A549 (cell line): Measurements from ENCODE around the gene ABI3BP. TPM values are rescaled to one million over a fixed set of nuclear protein-coding genes. Genes with fewer than 3 reads are reported as not detected.

ENCODE experiments used
- ATAC-seq, 2 experiments: fragments of 200-7000 bp in 1 of 2; fragments of >200 bp in 1 of 2; cut with Nextera tagmentation in 1 of 2; cut with Tn5 transposase in 1 of 2; 3 replicates each; pipeline versions ENCODE4 v1.8.0 to v1.9.1; 2018 to 2020; ENCODE audit warnings: mild to moderate bottlenecking in 1 of 2, moderate library complexity in 1 of 2
- CTCF ChIA-PET: fragments of 300-600 bp; sonication (Branson Sonifier 250); formaldehyde crosslinking; extraction: SDS; loops from one replicate; lab custom pipeline; 2021; ENCODE audit warnings: antibody characterized with exemption, inconsistent platforms; lab: Yijun Ruan, JAX
- POLR2A ChIA-PET: fragments of 350-600 bp; formaldehyde crosslinking; extraction: SDS; loops from one replicate; lab custom pipeline; 2021; ENCODE audit warnings: antibody characterized with exemption, inconsistent platforms; lab: Yijun Ruan, JAX
- DNase-seq, 2 experiments: peaks; one replicate each; pipeline versions ENCODE4 v3.0.0 to v3.0.0-alpha.2; 2011 to 2016; ENCODE audit warnings: low read depth in 1 of 2, low spot score in 1 of 2
- FAIRE-seq: peaks from 2 replicates; lab custom pipeline; 2011; peaks lifted over from hg19 to GRCh38; lab: Jason Lieb, UNC
- H3K27ac ChIP-seq, 2 experiments: fragments of >200 bp; sonication (Bioruptor Twin); formaldehyde crosslinking; 3 replicates each; pipeline ENCODE4 v1.5.1; 2016 to 2017
- H3K4me1 ChIP-seq: fragments of >200 bp; sonication (Bioruptor Twin); formaldehyde crosslinking; 3 replicates; pipeline ENCODE4 v1.6.1; 2016
- H3K4me2 ChIP-seq: fragments of >200 bp; sonication (Bioruptor Twin); formaldehyde crosslinking; 3 replicates; pipeline ENCODE4 v1.6.1; 2016
- H3K4me3 ChIP-seq: fragments of >200 bp; sonication (Bioruptor Twin); formaldehyde crosslinking; 3 replicates; pipeline ENCODE4 v1.5.1; 2016
- H3K9me3 ChIP-seq: fragments of >200 bp; sonication (Bioruptor Twin); formaldehyde crosslinking; 3 replicates; pipeline ENCODE4 v1.6.1; 2016
- CHD2 ChIP-seq: fragments of 150-350 bp; IDR thresholded peaks from 2 replicates; pipeline ENCODE4 v1.6.1; 2014; ENCODE audit warnings: low read length; ENCODE audit not compliant: partially characterized antibody
- E2F6 ChIP-seq: IDR thresholded peaks from 2 replicates; pipeline ENCODE4 v1.6.1; 2012; ENCODE audit warnings: low read depth, borderline replicate concordance
- EHF ChIP-seq: fragments of 250-450 bp; sonication (Bioruptor Pico); IDR thresholded peaks from 2 replicates; pipeline ENCODE4 v1.5.0; 2020; ENCODE audit warnings: mild to moderate bottlenecking
- EHMT2 ChIP-seq: fragments of 200-600 bp; sonication (generic); IDR thresholded peaks from 2 replicates; pipeline ENCODE4 v1.6.1; 2016; ENCODE audit warnings: antibody characterized with exemption, low read depth, mild to moderate bottlenecking, moderate library complexity
- EP300 ChIP-seq, 2 experiments: fragments of >200 bp; sonication (Bioruptor Twin); formaldehyde crosslinking; IDR thresholded peaks; 2 replicates in 1 of 2; 3 replicates in 1 of 2; pipeline ENCODE4 v1.6.1; 2016 to 2017
- FOXS1 ChIP-seq: fragments of 250-450 bp; sonication (Bioruptor Pico); IDR thresholded peaks from 2 replicates; pipeline ENCODE4 v1.5.0; 2020; ENCODE audit warnings: mild to moderate bottlenecking, moderate library complexity
- GATA3 ChIP-seq: IDR thresholded peaks from 2 replicates; pipeline ENCODE4 v1.6.1; 2012; ENCODE audit warnings: borderline replicate concordance
- HES2 ChIP-seq: fragments of >200 bp; sonication (Bioruptor Twin); formaldehyde crosslinking; IDR thresholded peaks from 2 replicates; pipeline ENCODE4 v1.6.1; 2016
- HEYL ChIP-seq: fragments of 250-450 bp; sonication (Bioruptor Pico); IDR thresholded peaks from 2 replicates; pipeline ENCODE4 v1.8.0; 2021; ENCODE audit warnings: mild to moderate bottlenecking, moderate library complexity
- HMGXB4 ChIP-seq: fragments of 250-450 bp; sonication (Bioruptor Pico); IDR thresholded peaks from 2 replicates; pipeline ENCODE4 v1.5.0; 2021; ENCODE audit warnings: mild to moderate bottlenecking, moderate library complexity, borderline replicate concordance
- HOXB5 ChIP-seq: fragments of 250-450 bp; sonication (Bioruptor Pico); IDR thresholded peaks from 2 replicates; pipeline ENCODE4 v1.5.0; 2020; ENCODE audit warnings: mild to moderate bottlenecking, moderate library complexity
- JUNB ChIP-seq: fragments of >200 bp; sonication (Bioruptor Twin); formaldehyde crosslinking; IDR thresholded peaks from 2 replicates; pipeline ENCODE4 v1.6.1; 2016
- KDM1A ChIP-seq: fragments of 200-600 bp; sonication (generic); IDR thresholded peaks from 2 replicates; pipeline ENCODE4 v1.6.1; 2016; ENCODE audit warnings: low read depth, mild to moderate bottlenecking
- KDM5A ChIP-seq: fragments of 200-600 bp; sonication (generic); IDR thresholded peaks from 2 replicates; pipeline ENCODE4 v1.6.1; 2016; ENCODE audit warnings: antibody characterized with exemption, mild to moderate bottlenecking
- MAFK ChIP-seq: fragments of 450-650 bp; IDR thresholded peaks from 2 replicates; pipeline ENCODE4 v1.6.1; 2014; ENCODE audit not compliant: partially characterized antibody
- MAX ChIP-seq: IDR thresholded peaks from 2 replicates; pipeline ENCODE4 v1.6.1; 2012
- NFE2L2 ChIP-seq: fragments of 150-350 bp; conservative IDR thresholded peaks from 2 replicates; pipeline ENCODE4 v1.6.1; 2014; ENCODE audit warnings: low read length
- NR3C1 ChIP-seq: fragments of >200 bp; sonication (Bioruptor Twin); formaldehyde crosslinking; IDR thresholded peaks from 3 replicates; pipeline ENCODE4 v1.6.1; 2017
- PBX3 ChIP-seq: IDR thresholded peaks from 2 replicates; pipeline ENCODE4 v1.6.1; 2012
- POLR2A ChIP-seq: IDR thresholded peaks from 2 replicates; pipeline ENCODE4 v1.6.1; 2012; ENCODE audit warnings: mild to moderate bottlenecking, low read length
- POLR2AphosphoS2 ChIP-seq: conservative IDR thresholded peaks from 2 replicates; pipeline ENCODE4 v1.6.1; 2012; ENCODE audit warnings: low read length, improper control_type of control experiment, inconsistent platforms
- RAD21 ChIP-seq, 2 experiments: fragments of >200 bp in 1 of 2; sonication (Bioruptor Twin) in 1 of 2; formaldehyde crosslinking in 1 of 2; IDR thresholded peaks in 1 of 2; conservative IDR thresholded peaks in 1 of 2; 2 replicates in 1 of 2; 3 replicates in 1 of 2; pipeline ENCODE4 v1.6.1; 2012 to 2018; ENCODE audit warnings: inconsistent platforms in 1 of 2
- RNF2 ChIP-seq: fragments of 200-600 bp; sonication (generic); IDR thresholded peaks from 2 replicates; pipeline ENCODE4 v1.6.1; 2016; ENCODE audit warnings: low read depth, mild to moderate bottlenecking, antibody characterized with exemption, moderate library complexity, borderline replicate concordance
- TFCP2L1 ChIP-seq: fragments of 250-450 bp; sonication (Bioruptor Pico); IDR thresholded peaks from 2 replicates; pipeline ENCODE4 v1.5.0; 2021; ENCODE audit warnings: mild to moderate bottlenecking
- TP53 ChIP-seq: fragments of 250-450 bp; sonication (Bioruptor Pico); IDR thresholded peaks from 2 replicates; pipeline ENCODE4 v1.5.0; 2021; ENCODE audit warnings: mild to moderate bottlenecking, moderate library complexity
- ZFP36 ChIP-seq: fragments of 450-650 bp; IDR thresholded peaks from 2 replicates; pipeline ENCODE4 v1.6.1; 2014; ENCODE audit warnings: borderline replicate concordance; ENCODE audit not compliant: partially characterized antibody
- ZNF302 ChIP-seq: fragments of 250-450 bp; sonication (Bioruptor Pico); IDR thresholded peaks from 2 replicates; pipeline ENCODE4 v1.9.0; 2021; ENCODE audit warnings: inconsistent platforms, mild to moderate bottlenecking, moderate library complexity
- ZSCAN20 ChIP-seq: fragments of 250-450 bp; sonication (Bioruptor Pico); IDR thresholded peaks from 2 replicates; pipeline ENCODE4 v1.8.0; 2022; ENCODE audit warnings: mild to moderate bottlenecking, moderate library complexity
- WGBS: methylation state at CpG from one replicate; pipeline ENCODE4 v1.1.6; 2017; ENCODE audit errors: missing lambda C conversion rate; 5-methylcytosine and 5-hydroxymethylcytosine counted together
- polyA plus RNA-seq, 4 experiments: library from polyadenylated mRNA; depleted of rRNA in 3 of 4; stranded (reverse); fragments of >200 nt; fragmentation: RNase III in 1 of 4; extraction: RNeasy Plus Mini Kit Qiagen cat#74134 plus additional on column Dnase treatment in 1 of 4; gene quantifications; 2 replicates in 3 of 4; 3 replicates in 1 of 4; pipeline ENCODE4 v1.2.3, GENCODE V29; 2011 to 2017

The ABI3BP gene
- polyA plus RNA-seq, 2 of the 4 experiments (the other 2 are of a cell fraction) = 1.3 to 1.8 TPM

GRCh38 chr3:100748220-100748619 lies 245.0 kb downstream of the ABI3BP start:
- no peak for ATAC-seq
- no peak for FAIRE-seq
- H3K27ac ChIP-seq = no peak overlapping the region
- H3K9me3 ChIP-seq = no peaks in the 10 kb centered on the region
- no peak overlapping the region for H3K4me2 ChIP-seq
- WGBS = 96% methylated on average over 6 of the region's 6 CpGs
- ChIA-PET POLR2A (no interaction called here), CTCF (interaction anchor here (0.7 kb wide), 1 partner anchor 432 kb away, joined by 3 read pairs; no protein-coding TSS in a partner anchor)
- no peaks in the 10 kb centered on the region for H3K4me1 ChIP-seq
- no peak for TF ChIP-seq HES2
- no peak for TF ChIP-seq GATA3
- TF ChIP-seq MAFK = no peak
- no peak for TF ChIP-seq KDM1A
- no peak for TF ChIP-seq E2F6
- no peak for TF ChIP-seq MAX
- no peak for TF ChIP-seq RAD21 (conservative IDR thresholded peaks at IDR 0.05 in 1 of 2, IDR thresholded peaks at IDR 0.05 in 1 of 2)
- TF ChIP-seq POLR2A = no peak
- H3K4me3 ChIP-seq = no peak overlapping the region
- DNase-seq = no peak

- ATAC-seq = no peak
- WGBS = 81% methylated on average over 3 of the region's 3 CpGs
- TF ChIP-seq RAD21 (conservative IDR thresholded peaks at IDR 0.05 in 1 of 2, IDR thresholded peaks at IDR 0.05 in 1 of 2) (no peak), PBX3 (no peak), EHMT2 (no peak), FOXS1 (no peak), NR3C1 (no peak), CHD2 (no peak), HOXB5 (CRISPR knock-in tag) (no peak), EP300 (IDR thresholded peaks at IDR 0.05) (no peak), MAX (no peak), TFCP2L1 (CRISPR knock-in tag) (no peak)
- Histone ChIP-seq H3K4me2 (no peak overlapping the region), H3K27ac (no peak overlapping the region), H3K9me3 (no peaks in the 10 kb centered on the region), H3K4me1 (no peaks in the 10 kb centered on the region), H3K4me3 (no peak overlapping the region)
- DNase-seq = no peak
- no peak for FAIRE-seq
- POLR2A ChIA-PET = no interaction called here
- CTCF ChIA-PET = interaction anchor here (1.4 to 1.5 kb wide), 2 partner anchors 20 to 450 kb away, joined by 4 to 8 read pairs; no protein-coding TSS in a partner anchor
Measured at GRCh38 chr3:100746092-100746491, 247.1 kb downstream of the ABI3BP start.

- ATAC-seq (no peak), DNase-seq (no peak), FAIRE-seq (no peak)
- ChIA-PET CTCF (interaction anchor here (1.5 kb wide), 1 partner anchor 450 kb away, joined by 8 read pairs; no protein-coding TSS in a partner anchor), POLR2A (no interaction called here)
- Histone ChIP-seq H3K9me3 (no peaks in the 10 kb centered on the region), H3K4me3 (no peak overlapping the region), H3K4me1 (no peaks in the 10 kb centered on the region), H3K4me2 (no peak overlapping the region), H3K27ac (no peak overlapping the region)
- TF ChIP-seq NR3C1 (no peak), HEYL (no peak), EHF (no peak), RAD21 (conservative IDR thresholded peaks at IDR 0.05 in 1 of 2, IDR thresholded peaks at IDR 0.05 in 1 of 2) (no peak)
Measured at GRCh38 chr3:100745617-100746016, 247.6 kb downstream of the ABI3BP start.

- ChIA-PET CTCF (no interaction called here), POLR2A (no interaction called here)
- DNase-seq = no peak
- no peak for FAIRE-seq
- 98% methylated on average over 2 of the region's 2 CpGs for WGBS
- Histone ChIP-seq H3K27ac (no peak overlapping the region), H3K9me3 (no peaks in the 10 kb centered on the region), H3K4me2 (no peak overlapping the region), H3K4me1 (no peaks in the 10 kb centered on the region), H3K4me3 (no peak overlapping the region)
- no peak for ATAC-seq
- no peak for TF ChIP-seq NFE2L2
- no peak for TF ChIP-seq JUNB
- TF ChIP-seq GATA3 = no peak
- TF ChIP-seq ZNF302 (CRISPR knock-in tag) = no peak
- no peak for TF ChIP-seq RAD21 (conservative IDR thresholded peaks at IDR 0.05 in 1 of 2, IDR thresholded peaks at IDR 0.05 in 1 of 2)
- TF ChIP-seq ZFP36 = no peak
- no peak for TF ChIP-seq FOXS1
- TF ChIP-seq RNF2 = no peak
- no peak for TF ChIP-seq HMGXB4 (CRISPR knock-in tag)
- TF ChIP-seq EHMT2 = no peak
- no peak for TF ChIP-seq ZSCAN20
- TF ChIP-seq POLR2AphosphoS2 = no peak
- no peak for TF ChIP-seq KDM5A
- no peak for TF ChIP-seq MAX
- no peak for TF ChIP-seq TP53 (CRISPR knock-in tag)
Measured at GRCh38 chr3:100744671-100745070, 248.6 kb downstream of the ABI3BP start.
